ENCODE measurements around the gene COL4A4.

COL4A4 gene

GRCh38 chr2:227161947-227162346 is 2.1 kb downstream of the COL4A4 start:
- no peak for DNase-seq (ENCODE audit: low read depth)

- no peak for DNase-seq (ENCODE audit: low read depth)
Measured at GRCh38 chr2:227160164-227160563, 3.8 kb downstream of the COL4A4 start.

- DNase-seq (ENCODE audit: low read depth): no peak
Measured at GRCh38 chr2:227154986-227155774, 8.8 kb downstream of the COL4A4 start.

- no peak for DNase-seq (ENCODE audit: low read depth)
Measured at GRCh38 chr2:227153758-227154486, 10.1 kb downstream of the COL4A4 start.

- DNase-seq (ENCODE audit: low read depth): no peak
Measured at GRCh38 chr2:227153307-227153706, 10.7 kb downstream of the COL4A4 start.

GRCh38 chr2:227152093-227152766 is 11.8 kb downstream of the COL4A4 start:
- DNase-seq (ENCODE audit: low read depth): no peak

- no peak for DNase-seq (ENCODE audit: low read depth)
Measured at GRCh38 chr2:227150222-227150936, 13.6 kb downstream of the COL4A4 start.

- no peak for DNase-seq (ENCODE audit: low read depth)
Measured at GRCh38 chr2:227148106-227148505, 15.9 kb downstream of the COL4A4 start.

GRCh38 chr2:227147023-227147422 is 17.0 kb downstream of the COL4A4 start:
- no peak for DNase-seq (ENCODE audit: low read depth)

- DNase-seq (ENCODE audit: low read depth): no peak
Measured at GRCh38 chr2:227146456-227146855, 17.5 kb downstream of the COL4A4 start.

- DNase-seq (ENCODE audit: low read depth): no peak
Measured at GRCh38 chr2:227143895-227144294, 20.1 kb downstream of the COL4A4 start.

GRCh38 chr2:227141301-227141700 is 22.7 kb downstream of the COL4A4 start:
- no peak for DNase-seq (ENCODE audit: low read depth)

GRCh38 chr2:227134591-227134990 is 29.4 kb downstream of the COL4A4 start:
- no peak for DNase-seq (ENCODE audit: low read depth)

- DNase-seq (ENCODE audit: low read depth): no peak
Measured at GRCh38 chr2:227132986-227133385, 31.0 kb downstream of the COL4A4 start.

GRCh38 chr2:227130636-227131035 is 33.4 kb downstream of the COL4A4 start:
- DNase-seq (ENCODE audit: low read depth): no peak

GRCh38 chr2:227127201-227127600 is 36.8 kb downstream of the COL4A4 start:
- no peak for DNase-seq (ENCODE audit: low read depth)

GRCh38 chr2:227125506-227125905 is 38.5 kb downstream of the COL4A4 start:
- DNase-seq (ENCODE audit: low read depth): no peak

- DNase-seq (ENCODE audit: low read depth): no peak
Measured at GRCh38 chr2:227124811-227125210, 39.2 kb downstream of the COL4A4 start.

GRCh38 chr2:227123697-227124096 is 40.3 kb downstream of the COL4A4 start:
- DNase-seq (ENCODE audit: low read depth): no peak

- DNase-seq (ENCODE audit: low read depth): no peak
Measured at GRCh38 chr2:227118353-227118752, 45.7 kb downstream of the COL4A4 start.

- no peak for DNase-seq (ENCODE audit: low read depth)
Measured at GRCh38 chr2:227117852-227118251, 46.2 kb downstream of the COL4A4 start.

GRCh38 chr2:227117027-227117426 is 47.0 kb downstream of the COL4A4 start:
- no peak for DNase-seq (ENCODE audit: low read depth)
